ENCODE measurements around the gene DENND2A. TPM values are rescaled to one million over a fixed set of nuclear protein-coding genes. Genes with fewer than 3 reads are reported as not detected.
"Not testable (repeated sequence)": the region's sequence is repeated elsewhere in the genome, so short reads cannot be mapped to it uniquely, and the experiment has no call there.

The DENND2A gene
- total RNA-seq, 1 experiment from 2014 or later = 10.0 TPM

DNA sequence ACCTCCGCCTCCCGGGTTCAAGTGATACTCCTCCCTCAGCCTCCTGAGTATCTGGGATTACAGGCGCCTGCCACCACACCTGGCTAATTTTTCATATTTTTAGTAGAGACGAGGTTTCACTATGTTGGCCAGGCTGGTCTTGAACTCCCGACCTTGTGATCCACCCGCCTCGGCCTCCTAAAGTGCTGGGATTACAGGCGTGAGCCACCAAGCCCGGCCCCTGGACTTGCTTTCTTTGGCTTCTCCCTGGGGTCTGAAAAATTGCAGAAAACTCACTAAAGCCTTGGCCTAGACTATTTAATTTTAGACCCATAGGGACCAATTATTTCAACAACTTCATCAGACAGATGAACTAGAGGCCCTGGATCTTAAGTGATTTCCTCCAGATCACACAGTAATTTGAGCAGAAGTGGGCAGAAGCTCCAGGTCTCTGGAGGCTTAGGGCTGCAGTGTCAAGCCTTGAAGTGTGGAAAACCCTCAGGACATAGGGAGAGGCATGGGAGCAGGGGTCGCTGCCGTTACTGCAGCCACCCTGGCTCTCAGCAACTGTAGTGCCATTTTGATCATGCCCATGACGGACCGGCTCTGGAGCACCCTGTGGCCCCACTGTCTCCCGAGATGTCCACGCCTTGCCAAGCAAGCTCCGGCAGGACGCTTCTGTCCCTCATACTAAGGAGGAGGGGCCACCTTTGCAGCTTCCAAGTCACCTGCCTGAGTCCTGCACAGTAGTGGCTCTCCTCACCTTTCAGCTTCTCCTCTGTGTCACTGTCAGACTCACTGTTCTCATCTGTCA lies 72.4 kb downstream of the DENND2A start (continued):
- TF ChIP-seq, protein P1, sequence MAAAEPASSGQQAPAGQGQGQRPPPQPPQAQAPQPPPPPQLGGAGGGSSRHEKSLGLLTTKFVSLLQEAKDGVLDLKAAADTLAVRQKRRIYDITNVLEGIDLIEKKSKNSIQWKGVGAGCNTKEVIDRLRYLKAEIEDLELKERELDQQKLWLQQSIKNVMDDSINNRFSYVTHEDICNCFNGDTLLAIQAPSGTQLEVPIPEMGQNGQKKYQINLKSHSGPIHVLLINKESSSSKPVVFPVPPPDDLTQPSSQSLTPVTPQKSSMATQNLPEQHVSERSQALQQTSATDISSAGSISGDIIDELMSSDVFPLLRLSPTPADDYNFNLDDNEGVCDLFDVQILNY (CRISPR knock-in tag; IDR thresholded peaks at IDR 0.05) = no peak
- TF ChIP-seq, protein P2, sequence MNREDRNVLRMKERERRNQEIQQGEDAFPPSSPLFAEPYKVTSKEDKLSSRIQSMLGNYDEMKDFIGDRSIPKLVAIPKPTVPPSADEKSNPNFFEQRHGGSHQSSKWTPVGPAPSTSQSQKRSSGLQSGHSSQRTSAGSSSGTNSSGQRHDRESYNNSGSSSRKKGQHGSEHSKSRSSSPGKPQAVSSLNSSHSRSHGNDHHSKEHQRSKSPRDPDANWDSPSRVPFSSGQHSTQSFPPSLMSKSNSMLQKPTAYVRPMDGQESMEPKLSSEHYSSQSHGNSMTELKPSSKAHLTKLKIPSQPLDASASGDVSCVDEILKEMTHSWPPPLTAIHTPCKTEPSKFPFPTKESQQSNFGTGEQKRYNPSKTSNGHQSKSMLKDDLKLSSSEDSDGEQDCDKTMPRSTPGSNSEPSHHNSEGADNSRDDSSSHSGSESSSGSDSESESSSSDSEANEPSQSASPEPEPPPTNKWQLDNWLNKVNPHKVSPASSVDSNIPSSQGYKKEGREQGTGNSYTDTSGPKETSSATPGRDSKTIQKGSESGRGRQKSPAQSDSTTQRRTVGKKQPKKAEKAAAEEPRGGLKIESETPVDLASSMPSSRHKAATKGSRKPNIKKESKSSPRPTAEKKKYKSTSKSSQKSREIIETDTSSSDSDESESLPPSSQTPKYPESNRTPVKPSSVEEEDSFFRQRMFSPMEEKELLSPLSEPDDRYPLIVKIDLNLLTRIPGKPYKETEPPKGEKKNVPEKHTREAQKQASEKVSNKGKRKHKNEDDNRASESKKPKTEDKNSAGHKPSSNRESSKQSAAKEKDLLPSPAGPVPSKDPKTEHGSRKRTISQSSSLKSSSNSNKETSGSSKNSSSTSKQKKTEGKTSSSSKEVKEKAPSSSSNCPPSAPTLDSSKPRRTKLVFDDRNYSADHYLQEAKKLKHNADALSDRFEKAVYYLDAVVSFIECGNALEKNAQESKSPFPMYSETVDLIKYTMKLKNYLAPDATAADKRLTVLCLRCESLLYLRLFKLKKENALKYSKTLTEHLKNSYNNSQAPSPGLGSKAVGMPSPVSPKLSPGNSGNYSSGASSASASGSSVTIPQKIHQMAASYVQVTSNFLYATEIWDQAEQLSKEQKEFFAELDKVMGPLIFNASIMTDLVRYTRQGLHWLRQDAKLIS (CRISPR knock-in tag; IDR thresholded peaks at IDR 0.05; ENCODE audit: borderline replicate concordance) = no peak
- no peak for TF ChIP-seq KAT7 (CRISPR knock-in tag; IDR thresholded peaks at IDR 0.05; ENCODE audit: borderline replicate concordance)

DNA sequence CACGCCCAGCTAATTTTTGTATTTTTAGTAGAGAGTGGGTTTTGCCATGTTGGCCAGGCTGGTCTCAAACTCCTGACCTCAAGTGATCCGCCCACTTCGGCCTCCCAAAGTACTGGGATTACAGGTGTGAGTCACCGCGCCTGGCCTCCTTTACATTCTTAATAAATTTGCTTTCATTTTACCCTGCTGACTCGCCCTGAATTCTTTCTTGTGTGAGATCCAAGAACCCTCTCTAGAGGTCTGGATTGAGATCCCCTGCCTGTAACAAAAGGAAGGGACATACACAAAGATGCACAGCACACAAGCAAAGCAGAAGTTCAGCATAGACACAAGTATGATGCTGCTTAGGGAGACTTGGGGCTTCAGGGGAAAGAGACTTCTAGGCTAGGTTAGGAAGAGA lies 74.4 kb downstream of the DENND2A start:
- H3K4me1 Mint-ChIP-seq = peaks cover 22% of the 10 kb centered on the region
- H3K27me3 Mint-ChIP-seq (ENCODE audit: low read depth); ATAC-seq; CTCF ChIA-PET; H3K36me3 Mint-ChIP-seq; H3K9me3 Mint-ChIP-seq; DNase-seq (ENCODE audit: low spot score); H3K4me3 Mint-ChIP-seq; POLR2A ChIA-PET: not testable (repeated sequence)
- H3K27ac Mint-ChIP-seq = peak overlapping the region; percentile 26; the same call in 1 of the 2 replicates

DNA sequence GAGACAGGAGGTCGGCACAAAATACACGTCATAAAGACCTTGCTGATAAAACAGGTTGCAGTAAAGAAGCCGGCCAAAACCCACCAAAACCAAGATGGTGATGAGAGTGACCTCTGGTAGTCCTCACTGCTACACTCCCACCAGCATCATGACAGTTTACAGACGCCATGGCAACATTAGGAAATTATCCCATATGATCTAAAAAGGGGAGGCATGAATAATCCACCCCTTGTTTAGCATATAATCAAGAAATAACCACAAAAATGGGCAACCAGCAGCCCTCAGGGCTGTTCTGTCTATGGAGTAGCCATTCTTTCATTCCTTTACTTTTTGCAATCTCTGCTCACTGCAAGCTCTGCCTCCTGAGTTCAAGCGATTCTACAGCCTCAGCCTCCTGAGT lies 74.9 kb downstream of the DENND2A start:
- H3K4me3 Mint-ChIP-seq; H3K27me3 Mint-ChIP-seq (ENCODE audit: low read depth); DNase-seq (ENCODE audit: low spot score); H3K36me3 Mint-ChIP-seq; CTCF ChIA-PET; ATAC-seq; POLR2A ChIA-PET; H3K27ac Mint-ChIP-seq; H3K9me3 Mint-ChIP-seq: not testable (repeated sequence)
- H3K4me1 Mint-ChIP-seq = peaks cover 22% of the 10 kb centered on the region

DNA sequence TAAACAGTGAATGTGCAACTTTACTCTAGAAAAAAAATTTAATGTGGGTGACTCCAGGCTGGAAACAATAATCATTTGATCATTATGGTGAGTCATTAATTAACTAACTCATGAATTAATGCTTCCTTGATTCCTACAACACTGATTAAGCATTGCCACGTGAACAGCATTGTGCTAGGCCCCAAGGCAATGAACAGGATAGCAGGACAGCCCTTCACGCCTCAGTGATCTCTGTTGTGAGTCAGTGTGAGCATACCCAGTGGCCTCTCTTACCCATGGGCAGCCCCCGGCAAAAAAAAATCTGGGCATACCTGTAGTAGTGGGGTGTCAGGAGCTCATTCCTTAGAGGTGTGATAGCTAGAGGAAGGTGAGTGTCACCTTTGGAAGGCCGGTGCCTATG lies 76.0 kb downstream of the DENND2A start:
- no peaks in the 10 kb centered on the region for H3K9me3 Mint-ChIP-seq
- ATAC-seq = no peak; the same call in 1 of the 2 replicates
- TF ChIP-seq, protein P3, sequence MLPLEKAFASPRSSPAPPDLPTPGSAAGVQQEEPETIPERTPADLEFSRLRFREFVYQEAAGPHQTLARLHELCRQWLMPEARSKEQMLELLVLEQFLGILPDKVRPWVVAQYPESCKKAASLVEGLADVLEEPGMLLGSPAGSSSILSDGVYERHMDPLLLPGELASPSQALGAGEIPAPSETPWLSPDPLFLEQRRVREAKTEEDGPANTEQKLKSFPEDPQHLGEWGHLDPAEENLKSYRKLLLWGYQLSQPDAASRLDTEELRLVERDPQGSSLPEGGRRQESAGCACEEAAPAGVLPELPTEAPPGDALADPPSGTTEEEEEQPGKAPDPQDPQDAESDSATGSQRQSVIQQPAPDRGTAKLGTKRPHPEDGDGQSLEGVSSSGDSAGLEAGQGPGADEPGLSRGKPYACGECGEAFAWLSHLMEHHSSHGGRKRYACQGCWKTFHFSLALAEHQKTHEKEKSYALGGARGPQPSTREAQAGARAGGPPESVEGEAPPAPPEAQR (CRISPR knock-in tag; IDR thresholded peaks at IDR 0.05) = no peak
- TF ChIP-seq NR3C1 (CRISPR knock-in tag; conservative IDR thresholded peaks at IDR 0.05; ENCODE audit: low read depth) = no peak
- TF ChIP-seq EMX1 (CRISPR knock-in tag; IDR thresholded peaks at IDR 0.05) = no peak
- TF ChIP-seq FOXK1 (CRISPR knock-in tag; IDR thresholded peaks at IDR 0.05) = no peak
- TF ChIP-seq, protein P4, sequence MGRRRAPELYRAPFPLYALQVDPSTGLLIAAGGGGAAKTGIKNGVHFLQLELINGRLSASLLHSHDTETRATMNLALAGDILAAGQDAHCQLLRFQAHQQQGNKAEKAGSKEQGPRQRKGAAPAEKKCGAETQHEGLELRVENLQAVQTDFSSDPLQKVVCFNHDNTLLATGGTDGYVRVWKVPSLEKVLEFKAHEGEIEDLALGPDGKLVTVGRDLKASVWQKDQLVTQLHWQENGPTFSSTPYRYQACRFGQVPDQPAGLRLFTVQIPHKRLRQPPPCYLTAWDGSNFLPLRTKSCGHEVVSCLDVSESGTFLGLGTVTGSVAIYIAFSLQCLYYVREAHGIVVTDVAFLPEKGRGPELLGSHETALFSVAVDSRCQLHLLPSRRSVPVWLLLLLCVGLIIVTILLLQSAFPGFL (CRISPR knock-in tag; IDR thresholded peaks at IDR 0.05; ENCODE audit: borderline replicate concordance) = no peak
- no peak for TF ChIP-seq TEAD1 (CRISPR knock-in tag; IDR thresholded peaks at IDR 0.05)
- TF ChIP-seq SMAD3 (CRISPR knock-in tag; IDR thresholded peaks at IDR 0.05; ENCODE audit: borderline replicate concordance) = no peak
- TF ChIP-seq ZNF138 (CRISPR knock-in tag; conservative IDR thresholded peaks at IDR 0.05) = no peak
- TF ChIP-seq, protein P1 (CRISPR knock-in tag; IDR thresholded peaks at IDR 0.05) = no peak
- ChIA-PET POLR2A (no interaction called here), CTCF (no interaction called here)
- peak overlapping the region; percentile 35; the same call in 1 of the 2 replicates for H3K27ac Mint-ChIP-seq
- DNase-seq (ENCODE audit: low spot score) = no peak
- H3K4me1 Mint-ChIP-seq = peaks cover 22% of the 10 kb centered on the region
- H3K27me3 Mint-ChIP-seq (ENCODE audit: low read depth) = no peaks in the 10 kb centered on the region
- peaks cover 3% of the 10 kb centered on the region; the same call in 1 of the 2 replicates for H3K36me3 Mint-ChIP-seq
- no peak overlapping the region for H3K4me3 Mint-ChIP-seq
